AG10803 (cell line): ENCODE results near the gene CLDN6.

Source experiments
- DNase-seq: peaks from one replicate; pipeline ENCODE4 v3.0.0; 2010; ENCODE audit warnings: low read depth
- H3K4me3 ChIP-seq: 2 replicates; pipeline ENCODE4 v1.5.1; 2011; ENCODE audit warnings: mild to moderate bottlenecking, low read length, control low read depth
- TF ChIP-seq, protein P1 (sequence below): conservative IDR thresholded peaks from 2 replicates; pipeline ENCODE4 v1.5.1; 2011; ENCODE audit warnings: mild to moderate bottlenecking, low read length, control low read depth, inconsistent platforms

Gene CLDN6

DNA sequence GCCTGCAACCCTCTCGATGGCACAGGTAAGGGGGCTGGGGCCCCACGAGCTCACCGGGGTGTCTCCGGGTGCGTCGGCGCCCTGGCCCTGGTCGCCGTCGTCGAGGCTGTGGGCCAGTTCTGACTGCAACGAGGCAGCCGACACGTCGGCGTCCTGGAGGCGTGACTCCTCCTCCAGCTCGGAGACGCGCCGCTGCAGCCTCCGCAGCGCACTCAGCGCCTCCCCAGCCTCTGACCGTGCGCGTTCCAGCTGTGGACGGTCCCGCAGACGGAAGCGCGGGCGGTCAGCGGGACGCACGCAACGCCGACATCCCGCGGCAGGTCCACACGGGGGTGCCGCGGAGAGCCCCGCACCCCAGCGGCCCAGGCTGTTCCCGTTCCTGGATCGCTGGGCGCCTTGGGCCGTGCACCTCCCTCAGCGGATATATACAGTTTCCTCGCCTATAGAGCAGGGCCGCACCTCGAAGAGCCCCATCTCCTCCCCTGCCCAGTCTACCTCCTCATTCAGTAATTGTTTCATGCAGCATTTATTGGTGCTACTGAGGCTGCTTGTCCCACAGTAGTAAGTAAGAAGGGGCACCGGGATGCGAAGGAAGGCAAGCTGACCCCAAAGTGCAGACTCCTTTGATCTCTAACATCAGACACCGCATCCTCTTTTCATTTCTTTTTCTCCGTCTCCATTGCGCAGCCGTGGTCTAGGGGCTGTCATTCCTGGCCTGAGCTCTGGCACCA lies 11.7 kb upstream of the CLDN6 start:
- TF ChIP-seq, protein P1, sequence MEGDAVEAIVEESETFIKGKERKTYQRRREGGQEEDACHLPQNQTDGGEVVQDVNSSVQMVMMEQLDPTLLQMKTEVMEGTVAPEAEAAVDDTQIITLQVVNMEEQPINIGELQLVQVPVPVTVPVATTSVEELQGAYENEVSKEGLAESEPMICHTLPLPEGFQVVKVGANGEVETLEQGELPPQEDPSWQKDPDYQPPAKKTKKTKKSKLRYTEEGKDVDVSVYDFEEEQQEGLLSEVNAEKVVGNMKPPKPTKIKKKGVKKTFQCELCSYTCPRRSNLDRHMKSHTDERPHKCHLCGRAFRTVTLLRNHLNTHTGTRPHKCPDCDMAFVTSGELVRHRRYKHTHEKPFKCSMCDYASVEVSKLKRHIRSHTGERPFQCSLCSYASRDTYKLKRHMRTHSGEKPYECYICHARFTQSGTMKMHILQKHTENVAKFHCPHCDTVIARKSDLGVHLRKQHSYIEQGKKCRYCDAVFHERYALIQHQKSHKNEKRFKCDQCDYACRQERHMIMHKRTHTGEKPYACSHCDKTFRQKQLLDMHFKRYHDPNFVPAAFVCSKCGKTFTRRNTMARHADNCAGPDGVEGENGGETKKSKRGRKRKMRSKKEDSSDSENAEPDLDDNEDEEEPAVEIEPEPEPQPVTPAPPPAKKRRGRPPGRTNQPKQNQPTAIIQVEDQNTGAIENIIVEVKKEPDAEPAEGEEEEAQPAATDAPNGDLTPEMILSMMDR, result no peak
- H3K4me3 ChIP-seq, result peak overlapping the region; percentile 7; the same call in 1 of the 2 replicates
- peak; percentile 41 for DNase-seq

DNA sequence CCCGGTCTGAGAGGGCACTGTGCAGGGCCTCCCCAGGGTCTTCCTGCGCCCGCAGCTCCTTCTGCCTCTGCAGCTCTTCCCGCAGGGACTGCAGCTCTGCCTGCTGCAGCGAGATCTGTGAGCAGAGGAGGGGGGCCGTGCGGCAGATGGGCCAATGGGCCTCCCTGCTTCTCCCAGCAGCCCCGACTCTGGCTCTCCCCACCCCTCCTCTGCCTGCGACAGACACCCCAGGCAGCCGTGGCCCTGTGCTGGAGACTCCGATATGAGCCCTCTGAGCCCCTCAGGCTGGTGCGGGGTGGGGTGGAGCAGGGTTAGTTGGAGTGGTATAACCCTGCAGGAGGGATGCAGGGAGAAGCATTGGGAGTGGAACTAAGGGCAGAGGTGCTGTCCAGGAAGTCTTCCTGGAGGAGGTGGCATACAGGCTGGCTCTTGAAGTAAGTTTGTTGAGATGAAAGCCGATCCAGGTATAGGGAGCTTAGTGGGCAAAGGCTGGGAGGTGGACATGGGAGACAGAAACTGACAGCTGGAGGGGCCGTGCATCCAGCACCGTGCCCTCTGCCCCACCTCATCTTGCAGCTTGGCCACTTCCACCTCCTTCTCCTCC lies 10.8 kb upstream of the CLDN6 start:
- no peak overlapping the region for H3K4me3 ChIP-seq
- no peak for DNase-seq
- TF ChIP-seq, protein P1, result no peak

DNA sequence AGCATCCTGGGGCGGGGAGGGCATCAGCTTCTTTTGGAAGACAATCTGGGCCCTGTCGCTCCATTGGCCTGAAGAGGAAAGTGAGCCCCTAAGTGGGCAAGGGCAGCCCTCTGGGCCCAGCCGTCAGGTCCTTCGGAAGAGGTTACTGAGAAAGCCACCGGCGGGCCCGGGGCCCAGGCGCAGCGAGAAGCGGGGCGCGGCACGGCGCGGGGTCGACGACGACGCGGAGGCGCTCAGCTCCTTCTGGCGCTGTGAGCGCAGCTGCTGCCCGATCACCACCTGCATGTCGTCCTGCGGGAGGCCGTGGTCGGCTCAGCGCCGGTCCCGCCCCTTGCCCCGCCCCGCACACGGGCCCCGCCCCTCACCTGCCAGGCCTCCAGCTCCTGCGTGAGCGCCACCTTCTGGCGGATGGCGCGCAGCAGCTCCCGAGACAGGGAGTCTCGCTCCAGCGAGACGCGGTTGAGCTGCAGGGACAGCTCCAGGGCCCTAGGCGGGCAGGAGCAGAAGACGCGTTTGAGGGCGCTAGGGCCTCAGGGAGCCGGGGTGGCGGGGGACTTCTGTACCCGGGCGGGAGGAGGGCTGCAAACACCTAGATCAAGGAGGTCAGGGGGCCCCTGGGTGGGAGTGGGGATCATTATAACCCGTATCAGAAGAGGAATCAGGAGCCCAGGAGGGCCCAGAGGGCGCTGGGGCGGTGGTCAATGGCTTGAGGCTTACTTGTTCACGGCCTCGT lies 10.2 kb upstream of the CLDN6 start:
- TF ChIP-seq, protein P1, result peak; percentile 51
- no peak overlapping the region for H3K4me3 ChIP-seq
- peak; percentile 46 for DNase-seq

DNA sequence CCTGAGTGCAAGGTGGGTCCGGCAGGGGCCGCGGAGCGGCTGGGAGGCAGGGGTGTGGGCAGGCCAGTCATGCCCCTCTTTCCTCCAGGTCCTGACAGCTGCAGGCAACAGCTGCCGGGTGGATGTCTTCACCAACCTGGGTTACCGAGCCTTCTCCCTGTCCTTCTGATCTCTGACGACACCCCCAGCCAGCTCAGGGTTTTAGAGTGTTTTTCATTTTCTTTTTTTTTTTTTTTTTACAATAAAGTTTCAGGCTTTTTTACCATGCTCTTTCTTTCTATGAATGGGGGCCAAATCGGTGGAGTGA lies 9.5 kb upstream of the CLDN6 start:
- TF ChIP-seq, protein P1, result no peak

DNA sequence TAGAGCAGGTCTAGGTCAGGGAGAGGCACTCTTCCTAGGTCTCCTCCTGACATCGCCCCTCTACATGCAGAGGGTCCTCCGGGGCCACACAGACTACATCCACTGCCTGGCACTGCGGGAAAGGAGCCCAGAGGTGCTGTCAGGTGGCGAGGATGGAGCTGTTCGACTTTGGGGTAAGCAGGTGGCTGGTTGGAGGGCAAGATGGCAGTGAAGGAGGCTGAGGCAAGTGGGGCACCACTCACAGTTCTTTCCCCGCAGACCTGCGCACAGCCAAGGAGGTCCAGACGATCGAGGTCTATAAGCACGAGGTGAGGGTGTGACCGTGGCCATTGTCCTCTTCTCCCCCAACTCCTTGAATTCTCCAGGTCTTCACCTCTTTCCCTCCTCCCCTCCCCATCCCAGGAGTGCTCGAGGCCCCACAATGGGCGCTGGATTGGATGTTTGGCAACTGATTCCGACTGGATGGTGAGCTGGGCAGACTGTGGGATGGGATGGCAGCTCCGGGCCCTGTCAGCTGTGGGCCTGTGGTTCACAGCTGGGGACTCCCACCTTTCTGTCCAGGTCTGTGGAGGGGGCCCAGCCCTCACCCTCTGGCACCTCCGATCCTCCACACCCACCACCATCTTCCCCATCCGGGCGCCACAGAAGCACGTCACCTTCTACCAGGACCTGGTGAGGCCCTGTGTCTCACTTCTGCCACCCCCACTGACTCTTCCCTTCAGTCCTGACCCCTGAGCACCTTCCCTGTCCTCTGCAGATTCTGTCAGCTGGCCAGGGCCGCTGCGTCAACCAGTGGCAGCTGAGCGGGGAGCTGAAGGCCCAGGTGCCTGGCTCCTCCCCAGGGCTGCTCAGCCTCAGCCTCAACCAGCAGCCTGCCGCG lies 8.9 kb upstream of the CLDN6 start:
- DNase-seq, result no peak
- TF ChIP-seq, protein P1, result no peak
- no peak overlapping the region for H3K4me3 ChIP-seq

More for the DNA sequence above, 9.5 kb upstream of the CLDN6 start:
- DNase-seq, result no peak
- no peak overlapping the region for H3K4me3 ChIP-seq

DNA sequence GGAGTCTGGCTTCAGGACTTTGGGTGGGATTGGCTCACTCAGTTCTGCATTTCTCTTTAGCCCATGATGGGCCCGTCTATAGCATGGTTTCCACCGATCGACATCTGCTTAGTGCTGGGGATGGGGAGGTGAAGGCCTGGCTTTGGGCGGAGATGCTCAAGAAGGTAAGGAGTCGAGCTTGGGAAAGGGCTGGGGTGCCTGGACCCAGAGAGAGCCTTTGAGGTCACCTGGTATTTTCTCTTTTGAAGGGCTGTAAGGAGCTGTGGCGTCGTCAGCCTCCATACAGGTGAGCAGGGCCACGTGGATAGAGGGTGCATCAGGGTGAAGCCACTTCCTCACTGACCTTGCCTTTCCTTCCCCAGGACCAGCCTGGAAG lies 8.0 kb upstream of the CLDN6 start:
- DNase-seq, result no peak
- TF ChIP-seq, protein P1, result no peak

More for the DNA sequence above, 8.0 kb upstream of the CLDN6 start:
- H3K4me3 ChIP-seq, result no peak overlapping the region
